RKO (cell line): ENCODE measurements around the gene LIMS2.

Source experiments
- DNase-seq: peaks from one replicate; pipeline ENCODE4 v3.0.0-alpha.2; 2016; ENCODE audit warnings: low spot score

Gene LIMS2

GRCh38 chr2:127658641-127659407 lies 16.5 kb downstream of the LIMS2 start:
- no peak for DNase-seq

GRCh38 chr2:127658146-127658545 lies 17.2 kb downstream of the LIMS2 start:
- no peak for DNase-seq

- DNase-seq: no peak
Measured at GRCh38 chr2:127657232-127657595, 18.1 kb downstream of the LIMS2 start.

- no peak for DNase-seq
Measured at GRCh38 chr2:127656569-127657231, 18.6 kb downstream of the LIMS2 start.

GRCh38 chr2:127655209-127656073 lies 19.9 kb downstream of the LIMS2 start:
- no peak for DNase-seq

- no peak for DNase-seq
Measured at GRCh38 chr2:127654838-127655175, 20.5 kb downstream of the LIMS2 start.

GRCh38 chr2:127654084-127654837 lies 21.1 kb downstream of the LIMS2 start:
- DNase-seq: no peak

GRCh38 chr2:127653421-127654083 lies 21.8 kb downstream of the LIMS2 start:
- no peak for DNase-seq

- no peak for DNase-seq
Measured at GRCh38 chr2:127652786-127653357, 22.5 kb downstream of the LIMS2 start.

GRCh38 chr2:127651971-127652550 lies 23.3 kb downstream of the LIMS2 start:
- no peak for DNase-seq

- DNase-seq: no peak
Measured at GRCh38 chr2:127651381-127651809, 23.9 kb downstream of the LIMS2 start.

- no peak for DNase-seq
Measured at GRCh38 chr2:127650785-127651380, 24.4 kb downstream of the LIMS2 start.

- no peak for DNase-seq
Measured at GRCh38 chr2:127650041-127650784, 25.1 kb downstream of the LIMS2 start.

- DNase-seq: peak; percentile 81
Measured at GRCh38 chr2:127649684-127650040, 25.7 kb downstream of the LIMS2 start.

- DNase-seq: no peak
Measured at GRCh38 chr2:127649100-127649611, 26.2 kb downstream of the LIMS2 start.

GRCh38 chr2:127648321-127648720 lies 27.0 kb downstream of the LIMS2 start:
- no peak for DNase-seq

GRCh38 chr2:127647242-127648190 lies 27.8 kb downstream of the LIMS2 start:
- DNase-seq: no peak

- DNase-seq: no peak
Measured at GRCh38 chr2:127646487-127647241, 28.7 kb downstream of the LIMS2 start.
